GM20431 (cell line): ENCODE measurements around the gene APOD.
"Not testable (repeated sequence)": the region's sequence is repeated elsewhere in the genome, so short reads cannot be mapped to it uniquely, and the experiment has no call there.

ENCODE experiments used
- in situ Hi-C: fragments of 300-500 bp; cut with MseI, MboI; formaldehyde crosslinking; loops from one replicate; pipeline ENCODE4 v1.15.0; 2020; ENCODE audit warnings: low sequenced_read_pairs; ENCODE audit not compliant: unreplicated experiment

Gene APOD

DNA sequence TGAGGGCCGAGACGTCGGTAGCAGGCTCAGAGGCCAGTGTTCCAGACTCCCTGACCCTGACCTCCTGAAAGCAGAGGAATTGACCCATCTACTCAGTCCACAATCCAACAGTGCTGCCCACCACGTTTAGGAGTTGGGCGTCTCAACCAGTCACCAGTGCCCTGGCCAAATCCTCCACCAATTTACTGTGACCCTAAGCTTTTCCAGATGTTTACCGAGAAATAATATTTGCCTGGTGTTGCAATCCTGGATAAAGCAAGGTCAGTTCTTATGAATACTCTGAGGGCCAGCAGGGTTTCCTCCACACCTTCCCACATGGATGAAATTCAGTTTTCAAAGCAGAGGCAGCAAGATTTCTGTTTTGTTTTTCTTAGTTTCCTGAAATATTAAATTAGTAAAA is 7.5 kb upstream of the APOD start:
- in situ Hi-C loops = no loop called here

DNA sequence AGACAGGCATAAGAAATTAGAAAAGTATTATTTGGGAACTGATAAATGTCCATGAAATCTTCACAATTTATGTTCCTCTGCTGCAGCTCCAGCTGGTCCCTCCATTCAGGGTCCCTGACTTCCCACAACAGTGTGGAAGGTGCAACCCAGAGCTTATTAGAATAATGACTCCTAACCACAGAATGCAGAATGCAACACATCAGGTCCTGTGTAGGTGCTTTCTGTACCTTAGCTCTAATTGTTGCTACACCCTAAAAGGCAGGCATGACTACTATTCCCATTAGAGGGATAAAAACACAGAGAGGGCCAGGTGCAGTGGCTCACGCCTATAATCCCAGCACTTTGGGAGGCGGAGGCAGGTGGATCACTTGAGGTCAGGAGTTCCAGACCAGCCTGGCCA is 6.6 kb upstream of the APOD start:
- in situ Hi-C loops = not testable (repeated sequence)

- in situ Hi-C loops = not testable (repeated sequence)
Observed at GRCh38 chr3:195589796-195590195, 6.1 kb upstream of the APOD start.

DNA sequence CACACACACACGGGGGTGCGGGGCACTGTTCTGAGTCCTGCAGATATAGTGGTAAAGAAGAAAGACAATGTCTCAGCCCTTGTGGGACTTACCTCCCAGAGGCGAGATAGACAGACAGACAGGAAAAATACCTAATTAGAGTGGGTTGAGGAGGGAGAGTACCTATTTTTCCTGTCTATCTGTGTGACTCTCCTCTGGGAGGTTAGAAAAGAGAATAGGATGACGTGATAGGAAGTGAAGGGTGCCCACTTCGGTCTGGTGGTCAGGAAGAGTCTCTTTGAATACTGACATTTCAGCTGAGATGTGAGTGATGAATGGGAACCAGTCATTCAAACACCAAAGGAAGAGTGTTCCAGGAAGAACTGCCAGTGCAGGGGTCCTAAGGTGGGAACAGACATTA is 4.1 kb upstream of the APOD start:
- in situ Hi-C loops = no loop called here

GRCh38 chr3:195587406-195587805 is 3.7 kb upstream of the APOD start:
- in situ Hi-C loops = no loop called here

DNA sequence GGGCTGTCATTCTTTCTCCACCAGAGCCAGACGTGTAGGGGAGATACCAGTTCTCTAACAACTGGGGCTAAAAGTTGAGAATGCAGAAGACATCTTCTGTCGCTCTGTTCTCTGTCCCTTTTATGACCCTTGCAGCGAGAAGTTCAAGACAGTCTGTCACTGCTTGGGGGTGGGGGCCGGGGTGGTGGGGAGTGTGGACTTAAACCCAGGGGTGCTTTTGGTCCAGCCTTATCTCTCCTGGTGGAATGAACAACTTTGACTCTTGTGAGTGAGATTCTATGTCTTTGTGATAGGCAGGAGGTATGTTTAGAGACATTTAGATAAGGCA is 767 bp upstream of the APOD start:
- in situ Hi-C loops = no loop called here

DNA sequence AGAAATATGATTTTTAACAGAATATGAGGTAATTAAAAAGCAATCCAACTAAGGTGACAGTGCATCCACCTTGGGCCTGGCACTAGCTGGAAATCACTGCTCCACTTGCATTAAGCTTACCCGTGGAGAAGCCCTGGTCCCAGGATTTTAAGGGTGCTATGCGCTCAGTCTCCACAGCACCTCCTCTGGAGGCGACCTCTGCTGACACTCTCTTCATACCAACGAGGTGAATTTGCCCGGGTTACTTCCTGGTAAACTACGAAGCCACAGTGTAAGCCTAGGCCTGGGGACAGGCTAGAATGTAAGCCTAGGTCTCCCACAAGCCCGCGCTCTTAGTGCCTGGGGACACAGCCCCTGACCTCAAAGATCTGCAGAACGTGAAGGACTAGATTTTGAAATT is 793 bp downstream of the APOD start:
- in situ Hi-C loops = no loop called here

DNA sequence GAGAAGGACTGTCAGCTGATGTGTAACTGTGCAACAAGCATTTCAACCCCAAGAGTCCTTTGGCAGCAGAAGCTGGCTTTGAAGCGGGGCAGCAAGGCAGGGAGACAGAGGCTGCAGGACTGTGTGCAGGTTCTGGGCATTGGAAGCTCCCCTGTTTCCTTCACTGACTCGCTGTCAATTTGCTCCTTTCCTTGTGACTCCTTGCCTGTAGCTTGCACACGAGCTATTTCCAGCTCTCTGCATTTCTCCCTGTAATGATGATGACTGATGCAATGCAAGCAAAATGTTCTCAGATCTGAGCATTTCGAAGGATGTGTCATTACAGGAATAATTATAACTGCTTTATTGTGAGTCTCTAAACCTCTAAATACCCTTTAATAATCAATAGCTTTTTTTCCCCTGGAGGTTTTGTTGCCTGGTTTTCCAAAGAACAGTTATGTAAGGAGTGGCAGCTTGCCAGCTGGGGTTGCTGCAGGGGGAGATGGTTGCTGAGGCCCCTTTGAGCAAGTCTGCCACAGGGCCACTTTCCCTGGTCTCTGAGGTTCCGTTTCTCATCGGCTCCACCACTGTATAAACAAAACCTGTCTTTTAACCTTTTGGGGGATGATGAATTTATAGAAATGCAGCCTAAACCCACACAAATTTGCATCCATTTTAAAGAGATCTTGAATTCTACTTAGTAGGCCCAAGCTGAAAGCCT is 2.8 kb downstream of the APOD start:
- in situ Hi-C loops = no loop called here

DNA sequence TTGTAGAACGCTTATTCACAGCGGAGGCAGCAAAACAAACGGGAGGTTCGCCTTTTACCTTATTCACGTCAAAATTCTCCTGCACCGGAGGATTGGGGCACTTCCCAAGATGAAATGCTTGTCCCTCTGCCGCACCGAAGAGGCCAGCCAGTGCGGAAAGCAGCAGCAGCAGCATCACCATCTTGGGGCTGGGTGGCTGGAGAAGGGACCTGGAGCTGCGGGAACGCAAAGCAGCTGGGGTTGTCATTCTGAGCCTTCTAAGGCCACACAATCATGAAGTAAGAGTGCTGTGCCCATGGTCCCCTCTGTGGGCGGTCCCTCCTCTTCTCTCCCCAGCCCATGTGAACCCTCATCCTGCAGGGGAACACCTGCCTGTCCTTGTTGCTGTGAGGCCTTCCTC is 4.5 kb downstream of the APOD start:
- in situ Hi-C loops = no loop called here

DNA sequence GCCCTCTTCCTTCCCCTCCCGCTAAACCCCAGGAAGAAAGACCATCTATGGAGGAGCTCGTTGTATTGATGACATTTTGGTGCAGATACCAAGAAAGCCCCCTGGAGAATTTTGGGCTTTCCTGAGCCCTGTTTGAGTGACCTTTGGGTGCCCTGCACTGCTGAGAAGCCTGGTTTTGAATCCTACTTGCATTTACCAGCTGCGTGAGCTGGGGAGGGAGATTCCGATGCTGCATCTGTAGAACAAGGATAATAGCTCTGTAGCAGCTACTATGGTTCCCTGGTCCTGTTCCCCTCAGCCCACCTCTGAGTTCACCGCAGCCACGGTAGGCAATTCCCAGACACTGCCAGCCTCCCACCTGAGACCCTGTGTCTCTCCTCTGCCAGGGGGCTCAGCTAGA is 5.2 kb downstream of the APOD start:
- in situ Hi-C loops = no loop called here

- in situ Hi-C loops = no loop called here
Observed at GRCh38 chr3:195577645-195578177, 6.0 kb downstream of the APOD start.

- in situ Hi-C loops = no loop called here
Observed at GRCh38 chr3:195574497-195575304, 9.0 kb downstream of the APOD start.

DNA sequence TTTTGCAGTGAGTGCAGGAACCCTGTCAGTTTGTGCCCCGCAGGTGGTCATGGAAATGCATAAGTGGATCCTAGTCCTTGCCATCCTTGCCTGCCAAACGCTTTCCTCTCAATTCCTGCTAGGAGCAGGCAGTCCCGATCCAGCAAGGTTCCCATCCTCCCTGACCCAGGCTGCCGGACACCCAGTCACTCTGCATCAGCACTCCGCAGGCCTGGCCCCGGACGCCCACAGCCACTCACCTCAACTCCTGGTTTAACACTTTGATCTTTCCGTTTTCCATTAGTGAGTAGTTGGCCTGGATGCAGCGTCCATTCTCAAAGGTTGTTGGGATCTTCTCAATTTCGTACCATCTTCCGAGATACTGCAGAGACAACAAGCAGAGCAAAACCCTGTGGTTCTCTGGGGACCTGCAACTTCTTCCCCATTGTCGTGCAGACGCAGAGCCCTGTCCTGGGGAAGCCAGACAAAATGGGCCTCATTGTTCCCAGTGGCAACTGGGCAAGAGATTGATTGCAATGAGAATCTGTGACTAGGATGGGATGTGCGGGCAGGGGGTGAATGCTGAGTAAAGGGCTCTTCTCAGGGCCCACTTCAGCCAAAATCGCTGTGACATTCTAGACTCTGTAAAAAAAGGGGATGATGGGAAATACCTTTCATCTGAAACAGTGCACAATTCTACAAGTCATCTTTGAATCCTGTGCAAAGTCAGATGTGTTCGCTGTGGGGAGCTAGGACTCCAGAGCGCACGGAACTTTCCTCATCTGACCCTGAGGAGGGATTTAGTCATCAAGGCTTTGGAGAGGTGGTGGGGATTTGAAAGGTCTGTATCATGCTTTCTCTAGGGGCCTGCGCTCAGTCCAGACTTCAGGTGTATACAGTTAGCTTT is 9.9 kb downstream of the APOD start:
- in situ Hi-C loops = no loop called here

DNA sequence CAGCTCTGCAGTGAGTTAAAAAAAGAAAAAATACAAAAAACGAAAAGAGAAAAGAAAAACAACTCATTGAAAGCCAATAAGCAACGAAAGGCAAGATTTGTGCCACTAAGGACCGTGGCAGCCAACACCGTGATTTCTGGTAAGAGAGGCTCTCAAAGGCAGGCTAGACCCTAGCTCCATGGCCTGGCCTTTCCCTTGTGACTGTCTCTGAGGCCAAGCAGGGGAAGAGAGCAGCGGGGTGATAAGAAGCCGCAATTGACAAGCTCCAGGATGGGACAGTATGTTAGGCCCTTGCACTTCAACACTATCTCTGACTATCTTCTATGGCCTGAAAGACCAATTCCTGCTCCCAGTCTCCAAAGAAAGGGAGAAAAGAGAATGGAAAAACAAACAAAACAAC is 12.4 kb downstream of the APOD start:
- in situ Hi-C loops = no loop called here

- in situ Hi-C loops = no loop called here
Observed at GRCh38 chr3:195570912-195571311, 12.8 kb downstream of the APOD start.

GRCh38 chr3:195570344-195570743 is 13.4 kb downstream of the APOD start:
- in situ Hi-C loops = no loop called here

GRCh38 chr3:195568630-195569029 is 15.1 kb downstream of the APOD start:
- in situ Hi-C loops = no loop called here

DNA sequence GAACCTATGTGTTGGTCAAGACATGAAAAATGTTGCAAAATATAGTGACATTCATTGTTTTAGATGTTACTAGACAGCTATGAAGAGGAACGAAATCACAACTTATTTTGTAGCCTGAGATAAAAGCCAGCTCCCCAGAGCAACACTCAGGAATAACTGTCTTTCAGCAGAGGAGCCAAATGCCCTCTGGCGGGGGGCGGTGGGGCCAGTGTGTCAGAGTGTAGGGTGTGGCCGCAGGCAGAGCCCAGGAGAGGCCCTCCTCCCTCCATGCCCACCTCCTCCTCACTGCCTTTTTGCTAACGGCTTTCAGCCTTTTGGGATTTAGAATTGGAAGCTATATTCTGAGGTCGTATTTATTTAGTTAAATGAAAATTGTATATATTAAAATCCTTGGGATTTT is 16.9 kb downstream of the APOD start:
- in situ Hi-C loops = no loop called here

- in situ Hi-C loops = no loop called here
Observed at GRCh38 chr3:195565716-195566115, 18.0 kb downstream of the APOD start.

GRCh38 chr3:195563317-195563716 is 20.4 kb downstream of the APOD start:
- in situ Hi-C loops = no loop called here
